GM12874 (cell line): ENCODE results near the gene RNF224.

ENCODE experiments used
- TF ChIP-seq, protein P1 (sequence below): IDR thresholded peaks from 2 replicates; pipeline ENCODE4 v1.5.1; 2011; ENCODE audit warnings: low read depth, mild to moderate bottlenecking, control low read depth, low read length, moderate library complexity; ENCODE audit not compliant: insufficient read depth

Gene RNF224

GRCh38 chr9:137228968-137229896, 1.9 kb downstream of the RNF224 start:
- TF ChIP-seq, protein P1, sequence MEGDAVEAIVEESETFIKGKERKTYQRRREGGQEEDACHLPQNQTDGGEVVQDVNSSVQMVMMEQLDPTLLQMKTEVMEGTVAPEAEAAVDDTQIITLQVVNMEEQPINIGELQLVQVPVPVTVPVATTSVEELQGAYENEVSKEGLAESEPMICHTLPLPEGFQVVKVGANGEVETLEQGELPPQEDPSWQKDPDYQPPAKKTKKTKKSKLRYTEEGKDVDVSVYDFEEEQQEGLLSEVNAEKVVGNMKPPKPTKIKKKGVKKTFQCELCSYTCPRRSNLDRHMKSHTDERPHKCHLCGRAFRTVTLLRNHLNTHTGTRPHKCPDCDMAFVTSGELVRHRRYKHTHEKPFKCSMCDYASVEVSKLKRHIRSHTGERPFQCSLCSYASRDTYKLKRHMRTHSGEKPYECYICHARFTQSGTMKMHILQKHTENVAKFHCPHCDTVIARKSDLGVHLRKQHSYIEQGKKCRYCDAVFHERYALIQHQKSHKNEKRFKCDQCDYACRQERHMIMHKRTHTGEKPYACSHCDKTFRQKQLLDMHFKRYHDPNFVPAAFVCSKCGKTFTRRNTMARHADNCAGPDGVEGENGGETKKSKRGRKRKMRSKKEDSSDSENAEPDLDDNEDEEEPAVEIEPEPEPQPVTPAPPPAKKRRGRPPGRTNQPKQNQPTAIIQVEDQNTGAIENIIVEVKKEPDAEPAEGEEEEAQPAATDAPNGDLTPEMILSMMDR: no peak

- TF ChIP-seq, protein P1: no peak
Measured at GRCh38 chr9:137229903-137230704, 2.8 kb downstream of the RNF224 start.

DNA sequence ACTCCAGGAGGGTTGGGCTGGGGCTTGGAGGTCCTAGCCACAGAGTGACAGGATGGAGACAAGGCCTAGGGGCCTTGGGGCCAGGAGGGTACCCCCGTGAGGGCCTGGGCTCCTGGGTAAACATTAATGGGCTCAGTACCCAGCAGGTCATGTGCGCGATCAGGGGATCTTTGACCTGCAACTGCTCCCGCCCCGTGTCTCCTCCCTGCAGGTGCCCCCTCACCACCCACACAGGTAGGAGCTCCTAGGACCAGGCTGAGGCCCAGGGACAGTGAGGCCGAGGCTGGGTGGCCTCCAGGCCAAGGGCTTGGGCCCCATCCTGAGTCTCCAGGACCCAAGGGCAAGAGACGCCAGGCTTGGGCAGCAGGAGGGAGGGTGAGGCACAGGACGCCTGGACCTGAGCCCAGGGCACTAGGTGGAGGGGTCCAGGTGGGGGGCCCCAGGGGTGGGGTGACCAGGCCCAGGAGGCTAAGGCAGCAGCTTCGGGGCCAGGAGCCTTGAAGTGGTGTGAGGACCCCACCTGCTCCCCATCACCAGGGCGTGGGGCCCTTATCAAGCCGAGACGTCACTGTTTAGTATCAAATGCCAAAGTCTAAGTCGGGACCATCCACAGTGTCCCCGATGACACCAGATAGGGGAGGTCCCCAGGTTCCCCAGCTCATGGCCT, 3.5 kb downstream of the RNF224 start, which contains the start of gene SLC34A3:
TSS of gene SLC34A3 (plus strand) at position 197 of the 667 bp plus-strand sequence. CDS start 802 bp downstream, outside the sequence.
- TF ChIP-seq, protein P1: no peak

DNA sequence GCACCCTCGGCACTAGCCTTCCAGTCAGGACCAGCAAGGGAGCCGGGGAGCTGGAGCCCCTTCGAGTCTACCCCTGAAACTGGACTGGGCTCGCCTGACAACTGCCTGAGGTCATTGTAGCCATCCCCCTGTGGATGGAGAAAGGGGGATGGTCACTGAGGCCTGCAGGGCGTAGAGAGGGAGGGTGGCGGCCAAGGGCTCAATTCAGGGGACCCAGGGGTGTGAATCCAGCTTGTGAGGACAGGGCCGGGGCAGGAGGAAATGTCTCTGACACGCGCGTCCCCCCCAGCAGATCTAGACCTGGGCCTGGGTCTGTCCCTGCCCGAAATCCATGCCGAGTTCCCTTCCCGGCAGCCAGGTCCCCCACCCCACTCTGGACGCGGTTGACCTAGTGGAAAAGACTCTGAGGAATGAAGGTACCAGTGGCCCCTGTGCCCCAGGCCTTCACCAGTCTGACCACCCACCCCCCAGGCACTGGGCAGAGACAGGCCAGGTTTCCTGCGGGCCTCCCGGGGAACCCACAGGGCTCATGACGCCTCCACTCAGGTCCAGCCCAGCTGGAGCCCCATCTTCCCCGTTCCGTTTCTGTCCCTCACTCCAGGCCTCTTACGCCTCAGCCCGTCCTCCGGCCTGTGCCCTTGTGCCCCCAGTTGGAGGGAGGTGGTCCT, 4.2 kb downstream of the RNF224 start:
- TF ChIP-seq, protein P1: no peak

GRCh38 chr9:137232101-137232500, 4.8 kb downstream of the RNF224 start:
- TF ChIP-seq, protein P1: no peak

DNA sequence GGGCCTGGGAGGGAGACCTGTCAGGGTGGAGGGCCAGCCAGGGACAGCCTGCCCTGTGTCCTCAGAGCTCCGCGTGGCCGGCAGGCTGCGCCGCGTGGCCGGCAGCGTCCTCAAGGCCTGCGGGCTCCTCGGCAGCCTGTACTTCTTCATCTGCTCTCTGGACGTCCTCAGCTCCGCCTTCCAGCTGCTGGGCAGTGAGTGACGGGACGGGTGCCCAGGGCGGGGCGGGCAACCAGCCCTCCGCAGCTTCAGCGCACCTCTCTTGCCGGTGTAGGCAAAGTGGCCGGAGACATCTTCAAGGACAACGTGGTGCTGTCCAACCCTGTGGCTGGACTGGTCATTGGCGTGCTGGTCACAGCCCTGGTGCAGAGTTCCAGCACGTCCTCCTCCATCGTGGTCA, 5.2 kb downstream of the RNF224 start:
- TF ChIP-seq, protein P1: no peak
